H4 (cell line): Measurements from ENCODE around the gene ACP5. TPM values are rescaled to one million over a fixed set of nuclear protein-coding genes. Genes with fewer than 3 reads are reported as not detected.

Source experiments
- DNase-seq: peaks from one replicate; pipeline ENCODE4 v3.0.0-alpha.2; 2015; ENCODE audit warnings: low spot score
- total RNA-seq: library from RNA; depleted of rRNA; stranded (reverse); fragments of >200 nt; shearing (Covaris generic); gene quantifications from 2 replicates; pipeline ENCODE4 v1.2.3, GENCODE V29; 2014; rRNA removed

The ACP5 gene
- total RNA-seq, 1 experiment from 2014 or later, result 8.2 TPM

DNA sequence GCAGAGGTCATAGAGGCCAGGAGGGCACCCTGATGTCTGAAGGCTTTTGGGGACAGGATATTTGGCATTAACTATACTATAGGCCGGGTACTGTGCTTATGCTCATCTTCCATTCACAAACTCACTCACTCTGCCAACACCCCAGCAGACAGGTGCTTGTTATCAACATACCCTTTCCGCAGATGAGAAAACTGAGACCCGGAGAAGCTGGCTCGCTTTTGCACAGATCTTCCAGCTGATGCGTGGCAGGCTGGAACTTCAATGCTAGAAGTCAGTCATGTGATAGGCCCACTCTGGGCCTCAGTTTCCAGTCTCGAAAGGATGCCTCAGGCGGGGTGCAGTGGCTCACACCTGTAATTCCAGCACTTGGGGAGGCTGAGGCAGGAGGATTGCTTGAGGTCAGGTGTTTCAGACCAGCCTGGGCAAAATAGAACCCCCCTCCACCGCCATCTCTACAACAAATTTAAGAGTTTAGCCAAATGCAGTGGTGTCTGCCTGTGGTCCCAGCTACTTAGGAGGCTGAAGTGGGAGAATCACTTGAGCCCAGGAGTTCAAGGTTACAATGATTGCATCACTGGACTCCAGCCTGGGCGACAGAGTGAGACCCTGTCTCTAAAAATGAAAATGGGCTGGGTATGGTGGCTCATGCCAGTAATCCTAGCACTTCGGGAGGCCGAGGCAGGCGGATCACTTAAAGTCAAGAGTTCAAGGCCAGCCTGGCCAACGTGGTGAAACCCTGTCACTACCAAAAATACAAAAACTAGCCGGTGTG lies 29.3 kb downstream of the ACP5 start:
- no peak for DNase-seq

DNA sequence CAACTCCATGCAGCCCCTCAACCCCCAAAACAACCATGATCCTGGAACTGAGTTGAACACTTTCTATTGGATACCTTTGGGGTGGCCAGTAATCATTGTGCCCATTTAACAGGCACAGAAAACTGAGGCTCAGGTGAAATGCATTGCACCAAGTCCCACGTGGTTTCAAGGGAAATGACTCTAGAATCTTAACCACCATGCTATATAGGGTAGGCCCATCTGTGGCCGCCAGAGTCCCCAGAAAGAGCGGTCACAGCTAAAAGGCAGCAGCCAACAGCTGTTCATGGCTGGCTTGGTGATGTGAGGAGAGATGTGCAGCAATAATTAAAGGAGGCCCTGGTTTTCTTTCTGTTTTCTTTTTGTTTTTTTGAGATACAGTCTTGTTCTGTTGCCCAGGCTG lies 36.2 kb downstream of the ACP5 start:
- DNase-seq, result no peak

DNA sequence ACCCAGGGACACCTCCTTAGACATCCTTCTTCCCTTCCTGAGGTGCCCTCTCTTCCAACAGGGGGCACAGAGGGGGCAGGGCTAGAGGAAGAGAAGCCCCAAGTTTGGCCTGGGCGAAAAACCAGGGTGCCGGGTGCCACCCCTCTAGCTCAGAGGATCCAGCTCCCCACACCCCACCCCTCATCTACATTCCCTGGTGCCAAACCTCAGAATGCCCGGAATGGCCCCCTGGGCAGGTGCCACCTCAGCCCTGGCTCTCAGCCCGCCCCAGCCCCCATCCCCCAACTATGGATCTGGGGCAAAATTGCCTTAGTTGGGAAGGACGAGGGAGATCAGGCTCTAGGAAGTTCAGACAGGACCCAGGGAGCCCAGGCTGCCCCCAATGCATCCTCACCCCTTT lies 36.8 kb downstream of the ACP5 start:
- DNase-seq, result no peak

- DNase-seq, result no peak
Measured at GRCh38 chr19:11539495-11540365, 37.7 kb downstream of the ACP5 start.

DNA sequence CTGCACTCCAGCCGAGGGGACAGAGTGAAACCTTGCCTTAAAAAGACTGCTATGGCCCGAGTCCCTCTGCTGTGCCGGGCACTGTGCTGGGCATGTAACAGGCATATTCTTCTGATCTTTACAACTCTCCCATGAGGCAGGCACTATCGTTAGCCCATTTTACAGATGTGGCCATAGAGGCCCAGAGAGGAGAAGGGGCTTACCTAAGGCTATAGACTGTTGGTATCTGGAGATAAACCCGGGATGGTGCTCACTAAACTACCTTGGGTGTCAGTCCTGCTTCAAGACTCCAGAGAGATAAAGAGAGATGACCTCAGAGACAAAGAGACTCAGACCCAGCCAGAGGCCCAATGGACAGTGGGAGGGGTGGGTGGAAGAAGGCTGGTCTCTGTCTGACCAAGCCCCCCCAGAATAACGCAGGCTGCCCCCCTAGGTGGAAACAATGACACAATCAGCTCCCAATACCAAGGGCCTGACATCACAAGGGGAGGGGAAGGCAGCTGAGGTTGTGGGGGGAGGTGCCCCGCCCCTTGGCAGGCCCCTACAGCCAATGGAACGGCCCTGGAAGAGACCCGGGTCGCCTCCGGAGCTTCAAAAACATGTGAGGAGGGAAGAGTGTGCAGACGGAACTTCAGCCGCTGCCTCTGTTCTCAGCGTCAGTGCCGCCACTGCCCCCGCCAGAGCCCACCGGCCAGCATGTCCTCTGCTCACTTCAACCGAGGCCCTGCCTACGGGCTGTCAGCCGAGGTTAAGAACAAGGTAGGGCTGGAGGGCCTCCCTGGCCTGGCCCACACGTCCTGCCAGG lies 39.0 kb downstream of the ACP5 start, which contains the start of gene CNN1:
CNN1 (plus strand) TSS at position 620 of the 805 bp plus-strand sequence; CDS start at position 697, 77 bp downstream.
- no peak for DNase-seq

GRCh38 chr19:11535792-11536595 lies 41.5 kb downstream of the ACP5 start:
- peak; percentile 66 for DNase-seq

DNA sequence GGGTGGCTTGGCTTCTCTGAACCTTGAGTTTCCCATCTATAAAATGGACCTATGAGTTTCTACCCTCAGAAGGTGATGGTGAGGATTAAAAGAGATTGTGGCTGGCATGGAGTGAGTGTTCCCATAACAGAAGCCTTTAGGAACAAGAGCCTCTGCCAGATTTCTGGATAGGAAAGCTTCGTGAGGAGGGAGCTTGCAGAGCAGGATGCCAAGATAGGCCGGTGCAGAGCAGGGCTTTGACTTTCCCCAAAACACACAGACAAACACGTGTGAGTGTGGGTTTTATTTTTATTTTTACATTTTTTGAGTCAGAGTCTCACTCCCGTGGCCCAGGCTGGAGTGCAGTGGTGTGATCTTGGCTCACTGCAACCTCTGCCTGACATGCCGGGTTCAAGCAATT lies 42.5 kb downstream of the ACP5 start:
- no peak for DNase-seq

DNA sequence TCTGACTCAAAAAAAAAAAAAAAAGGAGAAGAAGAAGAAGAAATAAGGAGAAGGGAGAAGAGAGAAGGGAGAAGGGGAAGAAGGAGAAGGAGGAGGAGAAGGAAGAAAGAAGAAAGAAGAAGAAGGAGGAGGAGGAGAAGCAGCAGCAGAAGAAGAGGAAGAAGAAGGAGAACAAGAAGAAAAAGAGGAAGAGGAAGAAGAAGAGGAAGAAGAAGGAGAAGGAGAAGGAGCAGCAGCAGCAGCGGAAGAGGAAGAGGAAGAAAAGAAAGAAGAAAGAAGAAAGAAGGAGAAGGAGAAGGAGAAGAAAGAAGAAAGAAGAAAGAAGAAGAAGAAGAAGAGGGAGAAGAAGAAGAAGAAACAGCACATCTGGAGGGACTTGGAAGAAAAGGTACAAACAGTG lies 42.9 kb downstream of the ACP5 start:
- DNase-seq, result no peak

DNA sequence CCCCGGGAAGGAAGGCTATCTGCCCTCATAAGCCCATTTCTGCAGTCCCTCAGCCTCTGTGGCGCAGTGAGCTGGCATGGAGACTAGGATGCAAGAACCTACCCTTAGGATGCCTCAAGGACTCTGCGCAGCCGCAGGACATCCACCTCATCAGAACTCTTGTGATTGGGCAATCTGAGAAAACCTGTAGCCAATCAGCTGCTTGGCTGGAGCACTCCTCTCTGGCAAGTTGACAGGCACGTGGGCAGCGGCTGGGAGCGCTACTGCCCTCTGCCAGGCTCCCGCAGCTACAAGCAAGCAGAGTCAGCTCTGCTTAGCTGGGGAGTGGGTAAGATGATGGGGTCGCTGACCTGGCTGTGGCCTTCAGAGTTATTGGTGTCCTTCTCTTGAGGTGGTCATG lies 47.0 kb downstream of the ACP5 start:
- peak; percentile 80 for DNase-seq

- DNase-seq, result peak; percentile 98
Measured at GRCh38 chr19:11528551-11529341, 48.7 kb downstream of the ACP5 start, which contains the start of gene ECSIT. ECSIT (minus strand) TSS chr19:11529134; CDS start chr19:11519170, 9,964 bp downstream.

Other genes with a start within 250 kb of the ACP5 start
- gene RAB3D, start 238.0 kb downstream of the ACP5 start, total RNA-seq, result 0.37 TPM in 1 of 2 replicates, not detected in the other
- 74.7 and 139 TPM in 2 replicates for gene TMEM205, start 231.4 kb downstream of the ACP5 start, total RNA-seq
- gene CCDC159, start 231.1 kb downstream of the ACP5 start, total RNA-seq, result 3.6 and 5.1 TPM in 2 replicates
- gene PLPPR2, start 222.2 kb downstream of the ACP5 start, total RNA-seq, result 10.7 and 12.7 TPM in 2 replicates
- gene SWSAP1, start 203.0 kb downstream of the ACP5 start, total RNA-seq, result 0.45 and 1.0 TPM in 2 replicates
- 3.0 and 5.4 TPM in 2 replicates for gene EPOR, start 193.3 kb downstream of the ACP5 start, total RNA-seq
- gene RGL3, start 158.3 kb downstream of the ACP5 start, total RNA-seq, result 0.14 TPM in 1 of 2 replicates, not detected in the other
- 0.99 and 1.7 TPM in 2 replicates for gene ODAD3, start 142.5 kb downstream of the ACP5 start, total RNA-seq
- 40.7 and 54.9 TPM in 2 replicates for gene PRKCSH, start 142.0 kb downstream of the ACP5 start, total RNA-seq
- gene ELAVL3, start 96.6 kb downstream of the ACP5 start, total RNA-seq, result not detected in 2 replicates
- 4.6 and 9.8 TPM in 2 replicates for gene ZNF653, start 71.8 kb downstream of the ACP5 start, total RNA-seq
- 43.0 and 47.5 TPM in 2 replicates for gene ECSIT, start 48.5 kb downstream of the ACP5 start, total RNA-seq
- 0.21 and 0.25 TPM in 2 replicates for gene CNN1, start 38.8 kb downstream of the ACP5 start, total RNA-seq
- gene ELOF1, start 18.4 kb downstream of the ACP5 start, total RNA-seq, result 72.7 and 85.3 TPM in 2 replicates
- gene ZNF627, start 19.8 kb upstream of the ACP5 start, total RNA-seq, result 13.0 and 18.8 TPM in 2 replicates
- 4.0 and 7.3 TPM in 2 replicates for gene ZNF823, start 161.3 kb upstream of the ACP5 start, total RNA-seq
- 1.5 and 3.3 TPM in 2 replicates for gene ZNF441, start 189.4 kb upstream of the ACP5 start, total RNA-seq
- not detected in 2 replicates for gene ZNF491, start 220.9 kb upstream of the ACP5 start, total RNA-seq
- 5.5 and 6.2 TPM in 2 replicates for gene ZNF440, start 236.6 kb upstream of the ACP5 start, total RNA-seq